Stimulated activated CD4-positive, alpha-beta T cell treated with anti-CD3 and anti-CD28 coated beads, Interleukin-4, amount 100 ng/mL, for 48 hours (primary cell): Measurements from ENCODE around the gene CORIN.

Experiments
- DNase-seq, 2 donors: peaks; one replicate each; pipeline ENCODE4 v3.0.0-alpha.2; 2020; ENCODE audit warnings: low read depth in 2 of 2

Gene CORIN

GRCh38 chr4:47690611-47691010 is 147.3 kb downstream of the CORIN start:
- DNase-seq = no peak

GRCh38 chr4:47686294-47686872 is 151.5 kb downstream of the CORIN start:
- peak; percentile 60 to 61 for DNase-seq

- no peak for DNase-seq
Observed at GRCh38 chr4:47675806-47676205, 162.1 kb downstream of the CORIN start.

GRCh38 chr4:47674144-47674543 is 163.7 kb downstream of the CORIN start:
- DNase-seq = no peak

- DNase-seq = no peak
Observed at GRCh38 chr4:47672696-47673095, 165.2 kb downstream of the CORIN start.

- no peak for DNase-seq
Observed at GRCh38 chr4:47669946-47670345, 167.9 kb downstream of the CORIN start.

- DNase-seq = no peak
Observed at GRCh38 chr4:47668810-47669408, 169.0 kb downstream of the CORIN start.

- DNase-seq = no peak
Observed at GRCh38 chr4:47668256-47668655, 169.6 kb downstream of the CORIN start.

- no peak for DNase-seq
Observed at GRCh38 chr4:47667552-47667951, 170.3 kb downstream of the CORIN start.

- DNase-seq = no peak
Observed at GRCh38 chr4:47664051-47664826, 173.6 kb downstream of the CORIN start.

GRCh38 chr4:47662975-47663374 is 174.9 kb downstream of the CORIN start:
- DNase-seq = peak; percentile 17 to 32

GRCh38 chr4:47661741-47662140 is 176.1 kb downstream of the CORIN start:
- DNase-seq = no peak

- DNase-seq = no peak
Observed at GRCh38 chr4:47659342-47659741, 178.5 kb downstream of the CORIN start.

- no peak for DNase-seq
Observed at GRCh38 chr4:47654972-47655693, 182.7 kb downstream of the CORIN start.

GRCh38 chr4:47652092-47652491 is 185.8 kb downstream of the CORIN start:
- DNase-seq = no peak

- no peak for DNase-seq
Observed at GRCh38 chr4:47651231-47651630, 186.6 kb downstream of the CORIN start.

- DNase-seq = no peak
Observed at GRCh38 chr4:47650584-47651130, 187.2 kb downstream of the CORIN start.

GRCh38 chr4:47647544-47647943 is 190.3 kb downstream of the CORIN start:
- DNase-seq = no peak

- DNase-seq = no peak
Observed at GRCh38 chr4:47647029-47647428, 190.8 kb downstream of the CORIN start.

- DNase-seq = no peak
Observed at GRCh38 chr4:47646372-47646771, 191.5 kb downstream of the CORIN start.

- no peak for DNase-seq
Observed at GRCh38 chr4:47643845-47644244, 194.0 kb downstream of the CORIN start.
